BJ (cell line): ENCODE data around the gene MYH7. TPM values are rescaled to one million over a fixed set of nuclear protein-coding genes. Genes with fewer than 3 reads are reported as not detected.

ENCODE experiments used
- CTCF ChIA-PET: fragments of 350-600 bp; formaldehyde crosslinking; extraction: SDS; loops from one replicate; lab custom pipeline; 2021; ENCODE audit warnings: antibody characterized with exemption, inconsistent platforms; lab: Yijun Ruan, JAX
- POLR2A ChIA-PET: fragments of 300-600 bp; sonication (Branson Sonifier 250); formaldehyde crosslinking; extraction: SDS; loops from one replicate; lab custom pipeline; 2021; ENCODE audit warnings: antibody characterized with exemption; lab: Charles Lee
- DNase-seq: peaks from one replicate; pipeline ENCODE4 v3.0.0-alpha.2; 2011; ENCODE audit warnings: low read depth
- H3K27me3 ChIP-seq: 2 replicates; pipeline ENCODE4 v1.6.0; 2011; ENCODE audit warnings: low read length; ENCODE audit not compliant: control insufficient read depth, insufficient read depth
- H3K36me3 ChIP-seq: 2 replicates; pipeline ENCODE4 v1.5.1; 2011; ENCODE audit warnings: low read length; ENCODE audit not compliant: control insufficient read depth, insufficient read depth
- H3K4me3 ChIP-seq: 2 replicates; pipeline ENCODE4 v1.5.1; 2011; ENCODE audit warnings: low read depth, mild to moderate bottlenecking, control low read depth, low read length
- CTCF ChIP-seq: IDR thresholded peaks from 2 replicates; pipeline ENCODE4 v1.5.1; 2011; ENCODE audit warnings: low read depth, mild to moderate bottlenecking, control low read depth, inconsistent platforms, low read length, moderate library complexity; ENCODE audit not compliant: insufficient read depth
- polyA plus RNA-seq: library from polyadenylated mRNA; depleted of rRNA; stranded (reverse); fragments of >200 nt; gene quantifications from 2 replicates; pipeline ENCODE4 v1.2.3, GENCODE V29; 2011; rRNA removed
- small RNA-seq: library from RNA; depleted of rRNA; stranded (forward); fragments of <200 nt; gene quantifications from one replicate; pipeline ENCODE3, GENCODE V24; 2012; ENCODE audit warnings: low replicate concordance, low read depth; ENCODE audit not compliant: insufficient read length

The MYH7 gene
- polyA plus RNA-seq, 1 experiment = not detected

DNA sequence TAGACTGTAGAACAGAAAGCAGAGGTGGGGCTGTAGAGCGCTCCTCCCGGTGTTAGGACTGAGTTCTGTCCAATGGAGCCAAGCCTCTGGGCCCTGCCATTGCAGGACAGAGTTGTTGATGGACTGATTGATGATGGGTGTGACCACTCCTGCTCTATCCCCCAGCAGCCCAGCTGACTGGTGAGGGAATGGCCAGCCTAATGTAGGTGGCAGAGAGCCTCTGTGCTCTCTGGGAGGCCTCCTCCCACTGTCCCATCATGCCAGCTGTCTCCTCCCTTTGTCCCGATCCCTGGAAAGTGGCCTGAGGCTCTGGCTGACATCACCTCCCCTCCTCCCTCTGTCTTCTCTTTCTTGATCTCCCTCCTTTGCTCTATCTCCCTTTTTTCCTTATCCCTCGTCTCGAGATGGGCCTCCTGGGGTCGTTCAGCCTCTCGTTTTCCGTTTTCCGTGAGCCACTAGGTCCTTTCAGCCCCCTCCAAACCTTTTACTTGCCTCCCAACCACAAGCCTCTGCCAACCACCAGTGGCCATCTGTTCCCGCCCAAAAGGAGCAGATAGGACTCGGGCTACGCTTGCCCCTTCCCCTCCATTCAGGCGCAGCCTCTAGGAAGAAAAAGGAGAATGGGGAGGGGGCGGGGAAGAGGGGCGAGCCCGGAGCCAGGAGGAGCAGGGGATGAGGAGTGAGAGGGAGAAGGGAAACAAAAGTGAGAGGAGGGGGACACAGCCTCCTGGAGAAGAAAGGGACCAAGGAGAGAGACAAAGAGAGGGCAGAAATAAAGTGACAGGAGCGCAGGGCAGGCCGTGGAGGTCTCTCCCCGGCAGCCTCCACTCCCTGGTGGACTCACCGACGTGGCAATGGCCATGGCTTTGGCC is 71.1 kb downstream of the MYH7 start:
- peaks cover 10% of the 10 kb centered on the region for H3K27me3 ChIP-seq
- TF ChIP-seq CTCF = no peak
- POLR2A ChIA-PET = no interaction called here

More for the DNA sequence above, 71.1 kb downstream of the MYH7 start:
- CTCF ChIA-PET = interaction anchor here (0.9 to 1.6 kb wide), 2 partner anchors 16 kb away, joined by 3 to 7 read pairs; no protein-coding TSS in a partner anchor
- Histone ChIP-seq H3K4me3 (peak overlapping the region; percentile 37), H3K36me3 (peaks cover 1% of the 10 kb centered on the region; the same call in 1 of the 2 replicates)
- no peak for DNase-seq

Small RNA genes within 50 kb of the gene (small RNA-seq; reads per million reads assigned to genes)
- gene MIR208A (not detected), gene MIR208B (0.84 reads per million)

Other genes with a start within 250 kb of the MYH7 start
- gene RNF212B, start 197.7 kb downstream of the MYH7 start, polyA plus RNA-seq = not detected in 2 replicates
- gene HOMEZ, start 149.5 kb downstream of the MYH7 start, polyA plus RNA-seq = 11.9 and 16.0 TPM in 2 replicates
- gene PPP1R3E, start 132.8 kb downstream of the MYH7 start, polyA plus RNA-seq = 2.5 and 2.8 TPM in 2 replicates
- 26.5 and 27.9 TPM in 2 replicates for gene BCL2L2, start 128.8 kb downstream of the MYH7 start, polyA plus RNA-seq
- gene PABPN1, start 114.2 kb downstream of the MYH7 start, polyA plus RNA-seq = 119 and 143 TPM in 2 replicates
- gene SLC22A17, start 82.8 kb downstream of the MYH7 start, polyA plus RNA-seq = 9.0 and 14.0 TPM in 2 replicates
- 1.5 and 2.7 TPM in 2 replicates for gene EFS, start 70.5 kb downstream of the MYH7 start, polyA plus RNA-seq
- gene IL25, start 62.9 kb downstream of the MYH7 start, polyA plus RNA-seq = not detected in 2 replicates
- gene CMTM5, start 58.6 kb downstream of the MYH7 start, polyA plus RNA-seq = not detected in 2 replicates
- not detected in 2 replicates for gene MYH6, start 27.4 kb downstream of the MYH7 start, polyA plus RNA-seq
- 34.5 and 51.3 TPM in 2 replicates for gene NGDN, start 34.0 kb upstream of the MYH7 start, polyA plus RNA-seq
- 0.28 and 0.32 TPM in 2 replicates for gene ZFHX2, start 116.1 kb upstream of the MYH7 start, polyA plus RNA-seq
- gene THTPA, start 120.6 kb upstream of the MYH7 start, polyA plus RNA-seq = 8.1 and 14.2 TPM in 2 replicates
- gene AP1G2, start 132.1 kb upstream of the MYH7 start, polyA plus RNA-seq = 33.3 and 54.5 TPM in 2 replicates
- gene JPH4, start 143.1 kb upstream of the MYH7 start, polyA plus RNA-seq = not detected in 2 replicates
- gene DHRS2, start 200.7 kb upstream of the MYH7 start, polyA plus RNA-seq = 0.13 and 0.16 TPM in 2 replicates